GM21367 (cell line): ENCODE measurements around the gene CEP43.

Experiments
- ATAC-seq: cut with Tn5 transposase; IDR thresholded peaks from one replicate; pipeline ENCODE4 v1.9.1; 2021; ENCODE audit not compliant: unreplicated experiment

CEP43 gene

DNA sequence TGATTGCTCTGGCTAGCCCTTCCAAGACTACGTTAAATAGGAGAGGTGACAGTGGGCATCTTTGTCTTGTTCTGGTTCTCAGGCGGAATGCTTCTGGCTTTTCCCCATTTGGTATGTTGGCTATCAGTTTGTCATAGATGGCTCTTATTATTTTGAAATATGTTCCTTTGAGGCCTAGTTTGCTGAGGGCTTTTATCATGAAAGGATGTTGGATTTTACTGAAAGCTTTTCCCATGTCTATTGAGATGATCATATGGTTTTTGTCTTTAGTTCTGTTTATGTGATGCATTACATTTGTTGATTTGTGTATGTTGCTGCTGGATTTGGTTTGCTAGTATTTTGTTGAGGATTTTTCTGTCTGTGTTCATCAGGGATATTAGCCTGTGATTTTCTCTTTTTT lies 32.9 kb upstream of the CEP43 start:
- ATAC-seq: no peak

- ATAC-seq: no peak
Observed at GRCh38 chr6:166969390-166970002, 29.7 kb upstream of the CEP43 start.

GRCh38 chr6:166970091-166970490 lies 29.1 kb upstream of the CEP43 start:
- ATAC-seq: no peak

DNA sequence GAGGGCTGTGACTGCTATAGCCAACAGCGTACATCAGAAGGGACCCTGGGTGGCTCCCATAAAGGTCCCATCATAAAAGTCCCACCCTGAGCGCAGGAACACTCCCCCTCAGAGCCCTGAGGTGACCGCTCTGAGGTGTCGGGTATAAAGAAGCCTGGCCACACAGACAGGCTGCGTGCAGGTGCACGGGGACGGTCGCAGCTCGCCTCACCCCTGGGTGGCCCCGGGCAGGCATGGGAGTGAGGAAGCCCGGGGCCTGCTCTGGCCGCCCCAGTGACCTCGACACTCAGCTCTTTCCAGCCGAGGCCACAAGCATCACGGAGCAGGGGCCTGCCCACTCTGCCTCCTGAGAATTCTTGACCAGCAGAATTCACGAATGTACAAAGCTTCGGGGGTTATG lies 28.4 kb upstream of the CEP43 start:
- ATAC-seq: no peak

DNA sequence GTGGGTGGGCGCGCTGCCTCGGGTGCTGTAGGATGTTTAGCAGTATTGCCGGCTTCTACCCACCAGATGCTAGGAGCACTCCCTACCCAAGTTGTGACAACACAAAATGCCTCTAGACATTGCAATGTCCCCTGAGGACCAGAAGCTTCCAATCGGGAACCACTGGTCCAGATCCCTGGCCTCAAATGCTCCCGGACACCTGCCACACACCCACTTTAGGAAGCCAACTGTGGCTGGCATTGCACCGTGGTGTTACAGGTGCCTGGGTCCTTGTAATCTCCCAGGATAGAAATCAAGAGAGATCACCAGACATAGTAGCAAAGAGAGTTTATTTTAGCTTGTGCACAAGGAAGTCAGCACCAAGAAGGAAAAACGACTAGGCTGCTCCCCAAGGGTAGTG lies 27.9 kb upstream of the CEP43 start:
- no peak for ATAC-seq

DNA sequence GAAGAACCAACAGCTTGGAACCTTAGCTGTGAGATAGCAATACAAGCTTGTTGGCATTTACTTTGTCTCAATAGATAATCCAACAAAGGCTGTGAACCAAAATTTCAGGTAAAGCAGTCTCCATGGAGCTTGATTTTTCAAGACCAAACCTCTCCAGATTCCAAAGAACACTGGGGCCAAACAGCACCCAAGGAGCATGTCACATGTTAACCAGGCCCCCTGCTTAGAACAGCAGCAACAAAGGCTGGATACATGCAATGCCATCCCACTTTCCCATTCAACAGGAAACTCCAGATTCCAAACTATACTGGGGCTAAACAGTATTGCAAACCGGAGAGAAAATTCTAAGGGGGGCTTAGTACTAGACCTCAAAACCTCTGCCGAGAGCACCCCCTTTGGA lies 27.1 kb upstream of the CEP43 start:
- no peak for ATAC-seq

GRCh38 chr6:166976636-166977035 lies 22.6 kb upstream of the CEP43 start:
- ATAC-seq: no peak

DNA sequence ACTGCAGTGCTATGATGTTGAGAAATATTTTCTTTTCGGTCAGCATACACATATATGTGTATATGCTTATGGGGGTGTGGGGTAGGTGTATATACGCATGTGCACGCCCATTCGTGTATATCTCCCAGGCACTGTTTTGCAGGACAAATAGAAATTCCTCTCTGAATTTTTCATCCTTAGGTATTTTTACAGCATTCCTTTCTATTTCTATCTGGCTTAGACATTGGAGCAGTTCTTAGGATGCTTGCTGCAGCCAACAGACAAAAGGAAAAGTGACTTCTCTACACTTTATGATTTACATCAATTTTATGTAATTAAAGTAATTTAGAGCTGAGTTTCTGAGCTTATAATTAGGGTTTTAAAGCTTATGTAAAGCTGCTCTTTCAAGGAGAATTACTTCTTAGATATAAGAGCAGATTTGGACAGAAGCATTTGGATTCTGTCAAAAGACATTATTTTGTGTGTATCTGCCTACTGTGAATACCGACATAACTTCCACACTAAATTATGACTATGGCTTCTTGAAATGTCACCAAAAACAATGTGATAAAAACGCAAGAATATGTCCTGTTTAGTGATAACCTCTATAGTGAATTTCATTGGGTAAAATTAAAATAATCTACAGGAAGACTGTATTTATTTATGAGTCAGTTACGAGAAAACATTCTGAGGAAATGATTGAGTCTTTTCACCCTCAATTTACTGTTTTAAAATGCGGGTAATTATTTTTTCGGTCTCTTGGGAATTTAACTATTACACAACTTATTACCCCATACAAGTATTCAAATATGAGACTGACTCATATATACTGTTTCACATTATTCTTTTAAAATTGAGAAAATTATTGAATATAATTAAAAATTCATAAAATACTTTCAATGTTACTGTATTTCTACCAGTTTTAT lies 21.3 kb upstream of the CEP43 start:
- ATAC-seq: no peak

GRCh38 chr6:166980738-166981137 lies 18.5 kb upstream of the CEP43 start:
- ATAC-seq: no peak

DNA sequence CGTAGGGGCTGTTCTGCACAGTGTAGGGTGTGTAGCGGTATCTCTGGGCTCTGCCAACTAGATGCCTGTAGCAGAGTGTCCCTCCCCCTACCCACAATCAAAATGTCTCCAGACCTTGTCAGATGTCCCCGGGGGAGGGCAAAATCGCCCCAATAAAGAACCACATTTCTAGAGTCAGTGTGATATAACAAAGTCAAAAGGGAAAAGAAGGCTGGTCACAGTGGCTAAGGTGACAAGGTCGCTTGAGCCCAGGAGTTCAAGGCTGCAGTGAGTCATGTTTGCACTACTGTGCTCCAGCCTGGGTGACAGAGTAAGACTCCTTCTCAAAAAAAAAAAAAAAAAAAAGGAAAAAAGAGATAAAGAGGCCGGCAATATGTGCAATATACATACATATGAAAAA lies 11.7 kb upstream of the CEP43 start:
- no peak for ATAC-seq

DNA sequence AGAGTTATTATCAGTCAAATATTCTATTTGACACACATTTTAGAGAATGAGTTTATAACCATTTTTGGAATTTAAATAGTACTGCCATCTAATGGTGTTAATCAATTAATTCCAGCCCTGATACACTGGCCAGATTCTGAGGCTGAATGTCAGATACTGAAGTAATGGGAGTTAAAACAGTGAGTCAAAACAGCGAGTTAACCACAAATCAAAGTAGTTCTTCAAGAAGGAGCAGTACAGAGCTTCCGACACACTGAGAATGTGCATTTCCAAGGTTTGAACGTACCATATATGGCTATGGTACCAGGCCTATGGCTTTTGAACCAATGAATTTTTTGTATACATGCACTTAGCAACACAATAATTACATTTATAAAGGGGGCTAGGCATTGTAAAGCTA lies 11.3 kb upstream of the CEP43 start:
- ATAC-seq: no peak

GRCh38 chr6:166988674-166989201 lies 10.5 kb upstream of the CEP43 start:
- ATAC-seq: no peak

- peak; percentile 55 for ATAC-seq
Observed at GRCh38 chr6:166989427-166990032, 9.7 kb upstream of the CEP43 start.

DNA sequence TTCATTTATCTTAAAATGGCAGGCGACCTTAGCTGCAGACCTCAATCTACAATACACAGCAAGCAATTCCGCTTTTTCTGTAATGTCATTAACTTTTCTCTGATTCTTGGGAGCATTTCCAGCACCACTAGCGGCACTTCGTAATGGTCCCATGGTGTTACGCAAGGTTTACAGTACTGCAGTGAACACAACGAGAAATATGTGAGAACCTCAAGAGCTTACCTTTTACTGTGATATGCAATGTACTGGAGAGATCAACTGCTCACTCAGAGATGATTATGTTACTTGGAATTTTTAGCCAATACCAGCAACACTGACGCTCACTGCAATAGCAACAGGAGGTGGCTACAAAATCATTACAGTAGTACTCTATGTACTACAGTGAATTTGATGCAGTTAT lies 2.8 kb upstream of the CEP43 start:
- no peak for ATAC-seq

- ATAC-seq: no peak
Observed at GRCh38 chr6:166997348-166997747, 1.8 kb upstream of the CEP43 start.

GRCh38 chr6:166997768-166998255 lies 1.4 kb upstream of the CEP43 start:
- no peak for ATAC-seq

DNA sequence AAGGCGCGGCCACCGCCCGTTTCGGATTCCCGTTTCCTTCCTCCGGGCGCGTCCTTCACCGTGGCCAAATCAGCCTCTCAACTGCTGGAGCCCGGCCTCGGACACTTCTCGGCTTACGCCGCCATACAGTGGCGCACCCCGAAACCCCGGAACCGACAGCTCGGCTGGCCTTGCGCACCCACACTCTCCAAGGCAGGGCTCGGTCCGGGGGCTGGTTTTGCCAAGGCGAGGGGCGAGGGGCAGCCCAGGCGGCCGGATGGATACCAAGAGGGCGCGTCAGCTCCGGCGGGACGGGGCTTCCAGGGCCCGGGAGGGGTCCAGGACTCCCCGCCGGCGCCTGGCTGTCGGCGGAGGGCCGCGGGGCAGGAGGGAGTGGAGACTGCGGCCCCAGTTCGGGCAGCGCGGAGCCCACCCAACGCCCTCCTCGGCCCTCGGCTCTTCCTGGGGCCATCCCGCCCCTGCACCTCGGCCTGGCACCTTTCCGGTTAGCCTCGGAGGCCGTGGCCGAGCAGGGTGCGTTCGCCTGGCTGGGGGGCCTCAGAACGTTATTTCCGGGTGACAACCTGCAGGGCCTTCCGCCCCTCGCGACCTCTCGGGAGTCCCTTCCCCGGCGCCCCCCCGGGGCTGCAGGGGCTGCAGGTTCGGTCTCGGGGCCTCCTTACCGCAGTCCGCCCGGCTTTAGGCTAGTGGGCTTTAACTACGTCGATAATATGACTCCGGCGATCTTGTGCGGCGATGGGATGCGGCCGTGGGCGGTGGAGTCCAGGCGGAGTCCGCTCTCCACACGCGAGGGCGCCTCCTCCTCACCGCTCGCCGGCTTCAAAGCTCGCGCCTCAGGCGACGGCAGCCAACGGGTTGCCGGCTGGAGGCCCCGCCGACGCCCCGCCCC lies 697 bp upstream of the CEP43 start:
- ATAC-seq: peak; percentile 2

- no peak for ATAC-seq
Observed at GRCh38 chr6:166999884-167000253, 672 bp downstream of the CEP43 start.

DNA sequence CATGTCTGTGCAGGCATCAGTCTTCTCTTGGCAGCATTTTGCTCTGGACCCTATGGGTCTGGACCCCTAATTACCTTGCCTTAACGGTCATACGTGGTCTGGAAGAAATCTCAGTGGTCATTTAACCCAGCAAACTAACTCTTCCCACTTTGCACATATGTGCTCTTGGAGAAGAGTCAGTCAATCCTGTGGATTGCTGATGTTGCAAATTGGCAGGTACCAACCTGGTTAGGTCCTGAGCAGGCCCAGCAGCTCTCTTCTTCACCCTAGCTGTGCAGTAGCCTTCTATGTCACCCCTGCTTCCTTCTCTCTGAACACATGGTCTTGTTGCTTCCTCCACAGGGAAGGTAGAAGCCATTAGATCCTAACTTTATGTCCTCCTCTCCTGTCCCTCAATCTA lies 1.6 kb downstream of the CEP43 start:
- no peak for ATAC-seq

- no peak for ATAC-seq
Observed at GRCh38 chr6:167005350-167006159, 6.4 kb downstream of the CEP43 start.
